ENCODE measurements around the gene CHKB.
"Not testable (repeated sequence)": the region's sequence is repeated elsewhere in the genome, so short reads cannot be mapped to it uniquely, and the experiment has no call there.

CHKB gene, protein sequence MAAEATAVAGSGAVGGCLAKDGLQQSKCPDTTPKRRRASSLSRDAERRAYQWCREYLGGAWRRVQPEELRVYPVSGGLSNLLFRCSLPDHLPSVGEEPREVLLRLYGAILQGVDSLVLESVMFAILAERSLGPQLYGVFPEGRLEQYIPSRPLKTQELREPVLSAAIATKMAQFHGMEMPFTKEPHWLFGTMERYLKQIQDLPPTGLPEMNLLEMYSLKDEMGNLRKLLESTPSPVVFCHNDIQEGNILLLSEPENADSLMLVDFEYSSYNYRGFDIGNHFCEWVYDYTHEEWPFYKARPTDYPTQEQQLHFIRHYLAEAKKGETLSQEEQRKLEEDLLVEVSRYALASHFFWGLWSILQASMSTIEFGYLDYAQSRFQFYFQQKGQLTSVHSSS

DNA sequence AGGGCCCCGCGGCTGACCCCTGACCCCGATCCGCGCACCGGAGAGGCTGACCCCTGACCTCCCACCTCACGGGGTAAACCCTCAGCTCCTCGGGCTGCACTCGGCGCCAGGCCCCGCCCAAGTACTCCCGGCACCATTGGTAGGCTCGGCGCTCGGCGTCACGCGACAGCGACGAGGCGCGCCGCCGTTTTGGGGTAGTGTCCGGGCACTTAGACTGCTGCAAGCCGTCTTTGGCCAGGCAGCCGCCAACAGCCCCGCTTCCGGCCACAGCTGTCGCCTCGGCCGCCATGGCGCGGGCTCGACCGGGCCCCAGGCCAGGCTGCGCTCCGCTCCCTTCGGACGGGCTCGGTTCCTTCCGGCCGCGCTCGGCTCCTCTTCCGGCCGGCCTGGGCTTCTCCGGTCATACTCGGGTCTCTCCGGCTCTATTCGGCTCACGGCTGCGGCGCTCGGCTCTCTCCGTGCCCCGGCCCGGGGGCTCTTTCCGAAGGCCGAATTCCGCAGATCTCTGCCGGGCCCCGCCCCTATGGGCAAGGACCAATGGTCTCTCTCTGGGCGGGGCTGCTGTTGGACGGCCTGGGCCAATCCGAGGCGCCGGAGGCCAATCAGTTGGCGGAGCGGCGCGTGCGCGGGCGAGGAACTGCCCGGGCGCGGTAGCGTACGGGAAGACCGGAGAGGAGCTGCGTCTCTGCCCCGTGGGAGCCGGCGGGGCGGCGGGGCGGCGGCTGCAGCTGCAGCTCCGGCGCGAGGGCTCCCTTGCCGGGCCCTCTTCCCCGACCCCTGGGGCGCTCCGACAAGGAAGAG, at the start of gene CHKB:
Gene CHKB (minus strand): TSS at position 357 of the 801 bp plus-strand sequence. CDS start 68 bp downstream, at position 289.
- peak; percentile 100 for DNase-seq

DNA sequence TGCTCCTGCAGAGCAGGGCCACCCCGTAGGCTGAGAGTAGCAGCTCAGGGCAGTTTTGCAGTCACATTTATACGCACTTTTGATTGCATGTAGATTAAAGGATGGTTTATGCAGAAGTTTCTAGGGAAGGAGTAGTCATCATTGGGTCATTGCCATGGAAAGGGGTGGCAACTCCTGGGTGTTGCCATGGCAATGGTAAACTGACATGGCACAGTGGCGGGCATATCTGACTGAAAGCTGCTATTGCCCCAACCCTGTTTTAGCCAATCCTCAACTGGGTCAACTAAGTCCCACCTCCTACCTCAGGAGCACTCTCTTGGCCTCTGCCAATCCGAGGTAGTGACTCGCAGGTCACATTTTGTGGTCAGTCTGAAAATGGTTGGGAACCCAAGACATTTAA, 47.7 kb upstream of the CHKB start:
- no peak for DNase-seq

DNA sequence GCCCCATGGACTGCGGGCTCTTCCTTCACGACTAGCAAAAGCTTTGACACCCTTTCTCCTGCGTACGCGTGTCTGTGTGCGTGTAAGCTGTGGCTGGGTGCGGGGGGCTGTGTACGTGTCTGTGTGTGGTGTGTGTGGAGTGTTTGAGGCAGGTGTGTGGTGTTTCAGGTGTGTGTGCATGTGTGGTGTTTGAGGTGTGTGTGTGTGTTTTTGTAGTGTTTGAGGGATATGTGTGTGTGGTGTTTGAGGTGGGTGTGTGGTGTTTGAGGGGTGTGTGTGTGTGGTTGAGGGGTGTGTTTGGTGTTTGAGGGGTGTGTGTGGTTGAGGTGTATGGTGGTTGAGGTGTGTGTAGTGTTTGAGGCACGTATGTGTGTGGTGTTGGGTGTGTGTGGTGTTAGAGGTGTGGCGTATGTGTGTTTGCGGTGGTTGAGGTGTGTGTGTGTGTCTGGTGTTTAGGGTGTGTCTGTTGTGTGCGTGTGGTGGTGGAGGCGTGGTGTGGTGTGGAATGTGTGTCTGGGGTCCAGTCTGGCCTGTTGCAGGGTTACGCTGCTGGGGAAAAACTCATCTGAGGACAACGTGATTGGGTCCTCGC, 46.0 kb upstream of the CHKB start:
- no peak for DNase-seq

GRCh38 chr22:50627642-50628542, 45.2 kb upstream of the CHKB start, which contains the start of gene ARSA:
Gene ARSA (minus strand): TSS chr22:50628152. CDS start chr22:50627779, 373 bp downstream.
- peak; percentile 92 for DNase-seq

GRCh38 chr22:50626850-50627641, 44.4 kb upstream of the CHKB start:
- peak; percentile 61 for DNase-seq

- DNase-seq, result peak; percentile 60
Measured at GRCh38 chr22:50626314-50626849, 43.7 kb upstream of the CHKB start.

- DNase-seq, result peak; percentile 62
Measured at GRCh38 chr22:50625568-50626313, 43.1 kb upstream of the CHKB start.

GRCh38 chr22:50625131-50625567, 42.5 kb upstream of the CHKB start:
- peak; percentile 60 for DNase-seq

DNA sequence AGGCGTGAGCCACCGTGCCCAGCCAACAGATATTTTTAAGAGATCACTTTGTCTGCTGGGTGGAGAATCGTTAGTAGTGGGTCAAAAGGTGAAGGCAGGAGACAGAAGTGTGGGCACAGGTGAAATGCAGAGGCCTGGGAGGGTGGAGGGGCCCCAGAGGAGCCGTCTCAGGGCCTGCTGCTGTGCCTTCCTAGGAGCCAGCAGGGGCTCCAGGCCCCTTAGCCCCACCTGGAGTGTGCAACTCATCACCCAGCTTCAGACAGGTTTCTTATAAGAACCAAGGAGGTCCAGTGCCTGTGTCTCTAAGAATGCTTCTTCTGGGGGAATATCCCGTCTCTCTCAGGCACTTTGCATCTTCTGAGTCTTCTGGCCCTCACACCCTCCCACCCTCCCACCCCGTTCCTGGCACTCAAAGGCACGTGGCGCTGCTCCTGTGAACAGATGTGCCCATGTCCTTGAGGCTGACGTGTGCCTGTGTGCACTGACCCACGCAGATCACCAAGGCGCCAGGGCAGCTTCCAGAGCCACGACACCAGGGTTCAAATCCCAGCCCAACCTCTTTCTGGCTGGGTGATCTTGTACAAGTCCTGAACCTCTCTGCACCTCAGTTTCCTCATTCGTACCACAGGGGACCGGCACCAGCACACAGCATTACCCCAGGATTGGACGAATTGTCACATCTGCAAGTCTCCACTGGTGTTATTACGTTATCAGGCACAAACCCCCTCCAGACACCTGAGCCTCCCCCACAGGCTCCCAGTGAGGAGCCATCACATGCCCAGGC, 41.9 kb upstream of the CHKB start:
- DNase-seq, result no peak

DNA sequence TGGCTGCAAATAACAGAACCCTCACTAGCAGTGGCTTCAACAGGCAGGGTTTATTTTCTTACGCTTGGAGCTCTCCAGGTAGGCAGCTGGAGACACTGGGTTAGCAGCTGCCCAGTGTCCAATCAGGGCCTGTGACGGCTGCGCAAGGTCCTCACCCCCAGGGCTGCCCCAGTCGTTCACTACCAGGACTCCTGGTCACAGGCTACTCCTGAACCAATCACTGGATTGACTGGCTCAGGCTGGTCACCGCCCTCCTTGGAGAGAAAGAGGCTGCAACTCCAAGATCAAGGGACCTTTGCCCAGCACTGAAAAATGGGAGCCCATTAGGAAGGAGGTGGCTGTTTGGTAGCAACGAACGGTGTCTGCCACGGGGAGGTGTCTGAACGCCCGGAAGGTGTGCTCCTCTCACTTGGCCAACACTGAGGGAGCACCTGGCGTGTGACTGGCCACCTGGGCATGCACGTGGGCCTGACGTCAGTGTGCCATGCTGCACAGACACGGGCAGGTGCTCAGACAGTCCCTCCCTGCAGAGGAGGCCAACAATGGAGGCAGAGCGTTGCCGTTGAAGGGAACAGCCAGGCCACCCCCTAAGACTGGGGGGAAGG, 40.2 kb upstream of the CHKB start:
- peak; percentile 53 for DNase-seq

DNA sequence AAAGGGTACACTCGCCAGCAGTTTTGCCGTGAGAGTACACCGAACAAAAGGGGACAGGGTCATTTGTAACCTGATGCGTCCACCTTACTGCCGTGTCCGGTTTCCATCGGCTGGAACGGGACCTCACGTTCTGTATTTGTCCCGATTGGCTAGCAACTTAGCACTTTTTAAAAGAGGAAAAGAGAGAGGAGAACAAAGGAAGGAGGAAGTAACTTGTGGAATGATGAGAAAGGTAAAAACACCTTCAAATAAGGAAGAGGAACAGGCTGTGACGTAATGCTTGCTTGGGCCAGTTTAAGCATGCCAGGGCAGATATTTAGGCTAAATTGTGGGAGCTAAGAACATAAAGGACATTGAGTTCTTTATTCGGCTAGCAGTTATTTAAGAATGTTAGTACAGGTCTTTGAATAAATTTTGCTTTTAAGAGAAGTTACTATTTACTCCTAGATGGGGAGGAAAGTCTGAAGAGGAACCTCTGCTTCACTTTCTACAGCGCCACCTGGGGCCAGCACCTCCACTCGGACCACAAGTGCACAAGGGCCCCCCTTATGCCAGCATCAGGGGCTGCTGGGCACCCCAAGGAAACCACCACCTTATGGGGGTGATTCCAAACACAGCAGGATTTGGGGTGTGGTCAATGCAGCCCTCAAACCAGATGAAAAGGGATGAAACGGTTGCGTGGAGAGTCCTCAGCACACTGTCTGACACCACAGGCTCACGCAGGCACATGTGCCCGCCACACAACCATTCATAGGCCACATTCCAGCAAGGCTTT, 39.5 kb upstream of the CHKB start:
- peak; percentile 75 for DNase-seq

- DNase-seq, result peak; percentile 79
Measured at GRCh38 chr22:50621356-50621880, 38.8 kb upstream of the CHKB start.

GRCh38 chr22:50620593-50621355, 38.1 kb upstream of the CHKB start:
- DNase-seq, result peak; percentile 93

- not testable (repeated sequence) for DNase-seq
Measured at GRCh38 chr22:50614296-50614695, 31.6 kb upstream of the CHKB start.

DNA sequence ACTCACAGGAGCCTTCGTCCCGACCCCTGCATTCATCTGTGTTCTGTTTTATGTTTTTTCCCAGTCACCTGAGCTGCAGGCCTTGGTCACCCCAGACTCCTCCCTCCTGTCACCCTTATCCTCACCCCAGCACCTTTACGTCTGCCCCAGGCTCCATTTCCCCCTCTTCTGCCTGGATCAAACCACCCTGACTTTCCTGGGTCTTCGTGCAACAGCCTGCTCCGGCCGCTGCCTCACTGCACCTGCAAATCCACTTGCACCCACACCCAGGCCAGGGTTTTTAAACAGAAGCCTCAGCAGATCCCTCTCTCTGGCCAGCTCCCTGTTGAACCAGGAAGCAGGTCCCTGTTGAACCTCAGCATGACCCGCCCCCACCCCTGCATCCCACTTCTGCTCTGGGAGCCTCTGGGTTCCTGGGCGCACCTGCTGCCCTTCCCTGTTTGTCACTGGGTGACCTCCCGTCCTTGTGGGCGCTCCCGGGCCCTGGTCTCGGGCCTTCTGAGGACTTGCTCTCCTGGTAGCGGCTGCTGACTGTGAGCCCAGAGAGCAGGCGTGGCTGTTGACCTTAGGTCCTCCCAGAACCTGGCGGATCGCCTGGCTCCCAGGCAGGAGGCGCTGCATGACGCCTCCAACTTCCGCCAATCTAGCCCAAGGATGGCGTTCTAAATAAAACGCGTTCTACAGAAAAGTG, 30.8 kb upstream of the CHKB start:
- DNase-seq, result no peak

DNA sequence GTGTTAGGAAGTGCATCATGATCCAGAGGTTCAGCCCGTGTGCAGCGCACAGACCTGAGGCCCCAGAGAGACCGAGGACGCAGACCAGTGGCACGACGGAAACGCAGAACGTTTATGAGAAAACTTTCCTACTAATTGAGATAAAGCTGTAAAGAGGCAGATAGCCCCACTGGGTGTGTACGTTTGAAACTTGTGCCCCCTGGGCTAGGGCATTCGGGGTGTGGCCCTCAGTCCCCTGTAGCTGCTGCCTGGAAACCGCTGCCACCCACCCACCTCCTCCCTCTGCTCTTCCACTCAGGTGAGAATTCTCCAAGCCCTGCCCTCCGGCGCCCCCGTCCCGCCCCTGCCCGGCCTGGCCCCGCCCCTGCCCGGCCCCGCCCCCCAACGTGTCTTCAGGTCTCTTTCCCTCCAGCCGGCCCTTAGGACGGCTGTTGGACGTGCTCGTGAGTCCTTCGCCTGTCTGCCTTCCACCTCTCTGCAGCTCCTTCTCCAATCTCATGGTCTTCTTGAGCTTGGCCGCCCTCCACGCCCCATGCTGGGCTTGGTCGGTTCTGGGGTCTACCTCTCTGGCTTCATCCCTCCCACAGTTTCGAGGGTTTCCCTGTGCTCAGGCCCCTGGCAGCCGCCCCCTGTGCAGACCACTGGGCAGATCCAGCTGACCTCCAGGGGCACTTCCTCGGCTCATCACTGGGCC, 30.0 kb upstream of the CHKB start:
- DNase-seq, result no peak
